Thoracic aorta (tissue), 2 donors: ENCODE results near the gene KLF11. TPM values are rescaled to one million over a fixed set of nuclear protein-coding genes. Genes with fewer than 3 reads are reported as not detected.
A peak's percentile ranks its signal among the peaks of the same experiment; 100 is the strongest.
"Not testable (repeated sequence)": the region's sequence is repeated elsewhere in the genome, so short reads cannot be mapped to it uniquely, and the experiment has no call there.

Experiments used
- ATAC-seq: fragments of 150-250 bp; one replicate; pipeline ENCODE4 v1.8.0; 2017; ENCODE audit warnings: low read depth; ENCODE audit not compliant: insufficient number of reproducible peaks, low FRiP score
- DNase-seq: peaks from one replicate; pipeline ENCODE4 v3.0.0-alpha.2; 2020; ENCODE audit warnings: low spot score
- H3K27ac ChIP-seq, 2 donors: fragments of 200-600 bp; sonication (generic); 1 replicate in 1 of 2; 2 replicates in 1 of 2; pipeline ENCODE4 v1.5.1; 2016; ENCODE audit warnings: mild to moderate bottlenecking in 2 of 2, moderate library complexity in 2 of 2
- H3K27me3 ChIP-seq: fragments of 200-600 bp; sonication (generic); replicated peaks from 2 replicates; pipeline ENCODE4 v1.6.0; 2016; ENCODE audit warnings: mild to moderate bottlenecking; ENCODE audit not compliant: insufficient read depth
- H3K36me3 ChIP-seq: fragments of 200-600 bp; sonication (generic); one replicate; pipeline ENCODE4 v1.5.1; 2016
- H3K4me1 ChIP-seq, 2 donors: fragments of 200-600 bp; sonication (generic); 1 replicate in 1 of 2; 2 replicates in 1 of 2; pipeline versions ENCODE4 v1.5.1 to v1.6.0; 2016; ENCODE audit warnings: low read depth in 2 of 2, mild to moderate bottlenecking in 1 of 2; ENCODE audit not compliant: control insufficient read depth in 1 of 2
- H3K4me3 ChIP-seq: fragments of 200-600 bp; sonication (generic); 2 replicates; pipeline ENCODE4 v1.5.1; 2016; ENCODE audit warnings: mild to moderate bottlenecking
- H3K9me3 ChIP-seq: fragments of 200-600 bp; sonication (generic); 2 replicates; pipeline ENCODE4 v1.5.1; 2016
- total RNA-seq, 2 donors: library from RNA; depleted of rRNA; stranded (reverse); fragments of >200 nt; gene quantifications; one replicate each; pipeline versions ENCODE4 v1.1.0 to v1.2.3, GENCODE V29; 2016
- TF ChIP-seq, protein P1 (sequence below): fragments of 200-600 bp; sonication (generic); IDR thresholded peaks from one replicate; pipeline ENCODE4 v1.5.1; 2019; ENCODE audit warnings: antibody characterized with exemption

Gene KLF11
- total RNA-seq, 2 donors from 2014 or later: 14.4 to 20.0 TPM

DNA sequence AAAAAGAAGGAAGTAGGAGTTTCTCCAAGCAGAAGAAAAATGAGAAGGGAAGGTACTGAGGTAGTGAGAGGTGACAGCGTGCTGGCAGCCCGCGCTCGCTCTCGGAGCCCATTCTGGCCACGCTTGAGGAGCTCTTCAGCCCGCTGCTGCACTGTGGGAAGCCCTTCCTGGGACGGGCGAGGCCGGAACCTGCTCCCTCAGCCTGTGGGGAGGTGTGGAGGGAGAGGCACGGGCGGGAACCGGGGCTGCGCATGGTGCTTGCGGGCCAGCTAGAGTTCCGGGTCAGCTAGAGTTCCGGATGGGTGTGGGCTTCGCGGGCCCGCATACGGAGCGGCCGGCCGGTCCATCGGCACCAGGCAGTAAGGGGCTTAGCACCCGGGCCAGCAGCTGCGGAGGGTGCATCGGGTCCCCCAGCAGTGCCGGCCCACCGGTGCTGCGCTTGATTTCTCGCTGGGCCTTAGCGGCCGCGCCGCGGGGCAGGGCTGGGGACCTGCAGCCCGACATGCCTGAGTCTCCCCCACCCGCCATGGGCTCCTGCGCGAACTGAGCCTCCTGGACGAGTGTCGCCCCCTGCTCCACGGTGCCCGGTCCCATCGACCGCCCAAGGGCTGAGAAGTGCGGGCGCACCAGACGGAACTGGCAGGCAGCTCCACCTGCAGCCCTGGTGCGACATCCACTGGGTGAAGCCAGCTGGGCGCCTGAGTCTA lies 48.0 kb downstream of the KLF11 start:
- Histone ChIP-seq H3K4me1 (no peaks in the 10 kb centered on the region), H3K4me3 (peak overlapping the region; percentile 62), H3K27me3 (no peaks in the 10 kb centered on the region), H3K9me3 (no peaks in the 10 kb centered on the region), H3K27ac (no peak overlapping the region), H3K36me3 (no peaks in the 10 kb centered on the region)
- ATAC-seq: no peak
- TF ChIP-seq, protein P1, sequence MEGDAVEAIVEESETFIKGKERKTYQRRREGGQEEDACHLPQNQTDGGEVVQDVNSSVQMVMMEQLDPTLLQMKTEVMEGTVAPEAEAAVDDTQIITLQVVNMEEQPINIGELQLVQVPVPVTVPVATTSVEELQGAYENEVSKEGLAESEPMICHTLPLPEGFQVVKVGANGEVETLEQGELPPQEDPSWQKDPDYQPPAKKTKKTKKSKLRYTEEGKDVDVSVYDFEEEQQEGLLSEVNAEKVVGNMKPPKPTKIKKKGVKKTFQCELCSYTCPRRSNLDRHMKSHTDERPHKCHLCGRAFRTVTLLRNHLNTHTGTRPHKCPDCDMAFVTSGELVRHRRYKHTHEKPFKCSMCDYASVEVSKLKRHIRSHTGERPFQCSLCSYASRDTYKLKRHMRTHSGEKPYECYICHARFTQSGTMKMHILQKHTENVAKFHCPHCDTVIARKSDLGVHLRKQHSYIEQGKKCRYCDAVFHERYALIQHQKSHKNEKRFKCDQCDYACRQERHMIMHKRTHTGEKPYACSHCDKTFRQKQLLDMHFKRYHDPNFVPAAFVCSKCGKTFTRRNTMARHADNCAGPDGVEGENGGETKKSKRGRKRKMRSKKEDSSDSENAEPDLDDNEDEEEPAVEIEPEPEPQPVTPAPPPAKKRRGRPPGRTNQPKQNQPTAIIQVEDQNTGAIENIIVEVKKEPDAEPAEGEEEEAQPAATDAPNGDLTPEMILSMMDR: no peak
- no peak for DNase-seq

DNA sequence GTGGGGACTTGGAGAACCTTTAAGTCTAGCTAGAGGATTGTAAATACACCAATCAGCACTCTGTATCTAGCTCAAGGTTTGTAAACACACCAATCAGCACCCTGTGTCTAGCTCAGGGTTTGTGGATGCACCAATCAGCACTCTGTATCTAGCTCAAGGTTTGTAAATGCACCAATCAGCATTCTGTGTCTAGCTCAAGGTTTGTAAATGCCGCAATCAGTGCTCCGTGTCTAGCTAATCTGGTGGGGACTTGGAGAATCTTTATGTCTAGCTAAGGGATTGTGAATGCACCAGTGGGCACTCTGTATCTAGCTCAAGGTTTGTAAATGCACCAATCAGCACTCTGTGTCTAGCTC lies 48.5 kb downstream of the KLF11 start:
- not testable (repeated sequence) for H3K27ac ChIP-seq, H3K36me3 ChIP-seq, DNase-seq, ATAC-seq, H3K4me1 ChIP-seq, H3K9me3 ChIP-seq, H3K27me3 ChIP-seq
- H3K4me3 ChIP-seq: peak overlapping the region; percentile 62

DNA sequence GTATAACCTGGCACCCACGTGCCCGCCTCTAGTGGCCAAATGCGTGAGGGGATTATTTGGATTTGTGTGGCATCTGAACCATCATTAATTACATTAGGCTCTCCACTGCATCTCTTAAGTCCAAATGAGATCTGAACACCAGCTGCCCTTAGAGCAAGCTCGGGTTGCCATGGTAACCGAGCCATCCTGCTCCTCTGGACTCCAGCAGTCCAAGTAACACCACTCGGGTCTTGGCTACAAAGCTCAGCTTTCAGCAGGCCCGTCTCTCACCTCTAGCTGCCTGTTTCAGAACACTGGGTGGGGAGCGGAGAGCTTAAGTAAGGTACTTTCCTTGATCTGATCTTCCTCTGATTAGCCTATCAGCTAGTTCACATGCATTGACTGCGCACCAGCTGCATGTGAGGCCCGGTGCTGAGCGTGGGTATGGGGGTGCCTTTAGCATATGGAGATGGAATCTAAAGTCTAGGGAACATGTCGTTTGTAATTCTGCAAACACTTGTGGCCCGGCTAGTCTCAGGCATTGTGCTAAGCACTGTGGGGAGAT lies 51.0 kb downstream of the KLF11 start:
- no peak for ATAC-seq
- no peak overlapping the region for H3K27ac ChIP-seq
- no peak for DNase-seq
- H3K27me3 ChIP-seq: no peaks in the 10 kb centered on the region
- H3K4me1 ChIP-seq: no peaks in the 10 kb centered on the region
- H3K36me3 ChIP-seq: no peaks in the 10 kb centered on the region
- TF ChIP-seq, protein P1: no peak
- H3K9me3 ChIP-seq: no peaks in the 10 kb centered on the region
- no peak overlapping the region for H3K4me3 ChIP-seq

DNA sequence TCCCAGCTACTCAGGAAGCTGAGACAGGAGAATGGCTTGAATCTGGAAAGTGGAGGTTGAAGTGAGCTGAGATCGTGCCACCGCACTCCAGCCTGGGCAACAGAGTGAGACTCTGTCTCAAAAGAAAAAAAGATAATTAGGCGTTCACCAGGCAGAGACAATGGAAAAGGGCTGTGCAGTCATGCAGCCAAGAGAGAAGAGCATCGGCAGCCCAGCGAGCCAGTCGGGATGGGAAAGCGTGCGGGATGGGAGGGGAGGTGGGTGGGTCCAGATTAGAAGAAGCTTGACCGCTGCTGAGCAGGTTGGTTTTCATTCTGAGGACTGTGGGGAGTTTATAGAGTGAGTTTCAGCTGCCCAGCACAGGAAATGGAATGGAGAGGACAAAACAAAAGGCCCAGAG lies 51.8 kb downstream of the KLF11 start:
- TF ChIP-seq, protein P1: no peak
- Histone ChIP-seq H3K9me3 (no peaks in the 10 kb centered on the region), H3K27ac (no peak overlapping the region), H3K27me3 (no peaks in the 10 kb centered on the region), H3K4me1 (no peaks in the 10 kb centered on the region), H3K36me3 (no peaks in the 10 kb centered on the region), H3K4me3 (no peak overlapping the region)
- DNase-seq (no peak), ATAC-seq (no peak)

DNA sequence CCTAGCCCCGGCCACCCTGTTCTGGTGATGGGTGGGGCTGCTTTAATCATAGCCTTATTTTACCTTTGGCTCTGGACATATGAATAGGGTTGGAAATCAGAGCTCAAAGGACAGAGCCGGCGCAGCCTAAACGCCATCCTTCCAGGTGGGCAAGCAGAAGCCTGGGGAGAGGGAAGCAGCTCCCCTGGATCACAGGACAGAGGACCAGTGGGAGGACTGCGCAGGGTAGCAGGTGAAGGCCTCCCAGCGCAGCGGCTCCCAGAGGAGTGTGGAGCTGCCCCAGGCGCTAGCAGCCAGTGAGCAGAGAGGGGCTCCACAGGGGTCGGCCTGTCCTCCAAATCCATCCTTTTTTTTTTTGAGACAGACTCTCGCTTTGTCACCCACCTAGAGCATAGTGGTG lies 53.3 kb downstream of the KLF11 start:
- DNase-seq (no peak), ATAC-seq (no peak)
- Histone ChIP-seq H3K4me3 (no peak overlapping the region), H3K9me3 (no peaks in the 10 kb centered on the region), H3K27me3 (no peaks in the 10 kb centered on the region), H3K4me1 (no peaks in the 10 kb centered on the region), H3K27ac (no peak overlapping the region), H3K36me3 (no peaks in the 10 kb centered on the region)
- TF ChIP-seq, protein P1: no peak
